K562 (cell line): ENCODE results near the gene ANKRD33. TPM values are rescaled to one million over a fixed set of nuclear protein-coding genes. Genes with fewer than 3 reads are reported as not detected.

Experiments used
- ATAC-seq: fragments of 200-7000 bp; cut with Tn5 transposase; 3 replicates; pipeline ENCODE4 v1.9.1; 2020; ENCODE audit warnings: moderate library complexity
- BruUV-seq: library from RNA; stranded (reverse); fragments of 400-500 nt; replicated peaks from 2 replicates; lab custom pipeline; 2021; lab: Mats Ljungman, UMichigan
- CTCF ChIA-PET: fragments of 300-600 bp; formaldehyde crosslinking; extraction: SDS; loops from one replicate; lab custom pipeline; 2021; ENCODE audit warnings: low intra/inter-chr PET ratio; lab: Yijun Ruan, JAX
- POLR2A ChIA-PET: fragments of 300-600, 350-650 bp; sonication (Branson Sonifier 250); formaldehyde crosslinking; extraction: SDS; loops from one replicate; lab custom pipeline; 2021; ENCODE audit warnings: antibody characterized with exemption, inconsistent platforms; lab: Yijun Ruan, JAX
- DNase-seq, 4 experiments: peaks; one replicate each; pipeline versions ENCODE4 v3.0.0 to v3.0.0-alpha.2; 2011 to 2018; ENCODE audit warnings: low spot score in 3 of 4, mixed read lengths in 3 of 4; ENCODE audit errors: extremely low read depth in 1 of 4
- FAIRE-seq: peaks from 2 replicates; lab custom pipeline; 2011; peaks lifted over from hg19 to GRCh38; lab: Jason Lieb, UNC
- H2AFZ ChIP-seq: 2 replicates; pipeline ENCODE4 v1.6.0; 2011; ENCODE audit warnings: low read depth, low read length, control low read depth, inconsistent platforms
- H3K27ac ChIP-seq: fragments of 200-600 bp; 3 replicates; pipeline ENCODE4 v1.8.0; 2011; ENCODE audit warnings: low read depth, mild to moderate bottlenecking, control low read depth, inconsistent platforms, low read length, moderate library complexity, mixed read lengths; ENCODE audit errors: extremely low read depth
- H3K27me3 ChIP-seq, 2 experiments: fragments of 300-600 bp in 1 of 2; 2 replicates in 1 of 2; 3 replicates in 1 of 2; pipeline versions ENCODE4 v1.6.0 to v1.8.0; 2011; ENCODE audit warnings: inconsistent platforms in 2 of 2, low read length in 2 of 2, mild to moderate bottlenecking in 1 of 2, mixed read lengths in 1 of 2, moderate library complexity in 1 of 2; ENCODE audit not compliant: control insufficient read depth in 2 of 2, insufficient read depth in 2 of 2
- H3K36me3 ChIP-seq: fragments of 300-600 bp; 3 replicates; pipeline ENCODE4 v1.8.0; 2011; ENCODE audit warnings: mild to moderate bottlenecking, low read length, inconsistent platforms; ENCODE audit not compliant: control insufficient read depth, insufficient read depth
- H3K4me1 ChIP-seq, 2 experiments: fragments of 200-600 bp in 1 of 2; replicated peaks in 1 of 2; 2 replicates in 1 of 2; 3 replicates in 1 of 2; pipeline versions ENCODE4 v1.5.1 to v1.8.0; 2011; ENCODE audit warnings: inconsistent platforms in 2 of 2, low read length in 2 of 2, mild to moderate bottlenecking in 1 of 2, mixed read lengths in 1 of 2, moderate library complexity in 1 of 2; ENCODE audit not compliant: control insufficient read depth in 2 of 2, insufficient read depth in 2 of 2
- H3K4me2 ChIP-seq: 2 replicates; pipeline ENCODE4 v1.6.1; 2011; ENCODE audit warnings: low read length, control low read depth, inconsistent platforms, mixed read lengths; ENCODE audit not compliant: insufficient read depth
- H3K4me3 ChIP-seq: fragments of 200-600 bp; sonication (generic), shearing (Covaris generic); 2 replicates; pipeline ENCODE4 v1.5.1; 2016; ENCODE audit warnings: control low read depth, inconsistent platforms
- H3K79me2 ChIP-seq: fragments of 200-600 bp; 3 replicates; pipeline ENCODE4 v1.8.0; 2011; ENCODE audit warnings: low read length, inconsistent platforms; ENCODE audit not compliant: control insufficient read depth, insufficient read depth
- H3K9ac ChIP-seq, 2 experiments: 2 replicates each; pipeline versions ENCODE4 v1.6.0 to v1.6.1; 2011; ENCODE audit warnings: low read depth in 2 of 2, low read length in 2 of 2, control low read depth in 1 of 2, inconsistent platforms in 1 of 2, mild to moderate bottlenecking in 1 of 2, mixed read lengths in 1 of 2; ENCODE audit not compliant: insufficient read depth in 1 of 2
- H3K9me1 ChIP-seq: one replicate; pipeline ENCODE4 v1.6.0; 2011; ENCODE audit warnings: inconsistent platforms, mild to moderate bottlenecking, low read length, moderate library complexity; ENCODE audit not compliant: control insufficient read depth, insufficient read depth
- H3K9me3 ChIP-seq: replicated peaks from 2 replicates; pipeline ENCODE4 v1.5.1; 2011; ENCODE audit warnings: low read depth, low read length, inconsistent platforms; ENCODE audit not compliant: control insufficient read depth, insufficient read depth
- H4K20me1 ChIP-seq: replicated peaks from 2 replicates; pipeline ENCODE4 v1.6.1; 2011; ENCODE audit warnings: low read length, inconsistent platforms, mixed read lengths; ENCODE audit not compliant: control insufficient read depth, insufficient read depth
- CHD2 ChIP-seq: IDR thresholded peaks from 2 replicates; pipeline ENCODE4 v1.6.1; 2011; ENCODE audit warnings: low read depth, low read length
- E2F4 ChIP-seq: sonication (generic); formaldehyde crosslinking; IDR thresholded peaks from 2 replicates; pipeline ENCODE4 v1.8.0; 2022; ENCODE audit warnings: mild to moderate bottlenecking, low read depth, missing genetic modification reagents
- FOXJ3 ChIP-seq: sonication (generic); formaldehyde crosslinking; IDR thresholded peaks from 2 replicates; pipeline ENCODE4 v1.4.0; 2020; ENCODE audit warnings: mild to moderate bottlenecking, missing genetic modification reagents
- FUS ChIP-seq: fragments of 200-400 bp; formaldehyde crosslinking; optimal IDR thresholded peaks from 2 replicates; pipeline ENCODE3; 2017; ENCODE audit warnings: low read depth, low read length
- KHSRP ChIP-seq: fragments of 450-650 bp; IDR thresholded peaks from 2 replicates; pipeline ENCODE4 v1.6.1; 2017
- SRSF9 ChIP-seq: fragments of 200-400 bp; formaldehyde crosslinking; IDR thresholded peaks from 2 replicates; pipeline ENCODE4 v1.6.1; 2017; ENCODE audit warnings: low read depth, low read length, borderline replicate concordance
- ZNF133 ChIP-seq: fragments of 250-450 bp; sonication (Bioruptor Pico); IDR thresholded peaks from 2 replicates; pipeline ENCODE4 v1.4.0; 2020; ENCODE audit warnings: mild to moderate bottlenecking
- WGBS: fragments of 100-300 bp; shearing (Covaris generic); methylation state at CpG from one replicate; pipeline ENCODE4 v1.1.6; 2016; ENCODE audit warnings: low coverage, mixed read lengths; ENCODE audit not compliant: insufficient coverage; ENCODE audit errors: missing lambda C conversion rate; 5-methylcytosine and 5-hydroxymethylcytosine counted together
- in situ Hi-C: fragments of 300-500 bp; cut with MboI; formaldehyde crosslinking; loops from 4 replicates; pipeline ENCODE4 v1.15.0; 2018; ENCODE audit warnings: inconsistent platforms, mixed read lengths
- intact Hi-C: fragments of 100-400 bp; cut with micrococcal nuclease; formaldehyde crosslinking; loops from 2 replicates; pipeline ENCODE4 v1.14.2; 2022
- polyA plus RNA-seq, 8 experiments: library from polyadenylated mRNA; depleted of rRNA in 4 of 8; stranded (reverse) in 5 of 8; unstranded in 3 of 8; fragments of >200 nt; fragmentation: Nextera tagmentation in 2 of 8; fragmentation: Illumina TruSeq in 1 of 8; extraction: Ambion mirVana in 2 of 8; extraction: Trizol in 1 of 8; gene quantifications; 2 replicates each; pipeline versions ENCODE4 v1.2.1 to v1.2.3, GENCODE V29; 2011 to 2014; ENCODE audit warnings: inconsistent platforms in 1 of 8, missing spikeins in 1 of 8
- total RNA-seq, 7 experiments: library from RNA; depleted of rRNA in 6 of 7; stranded (reverse); fragments of >200 nt in 6 of 7; fragmentation: Illumina TruSeq in 2 of 7; extraction: Trizol in 2 of 7; gene quantifications; 2 replicates each; pipeline versions ENCODE4 v1.2.1 to v1.2.3, GENCODE V29; 2011 to 2021; ENCODE audit warnings: low replicate concordance in 1 of 7
- TF ChIP-seq, protein P1 (sequence below): fragments of 250-450 bp; sonication (Bioruptor Pico); IDR thresholded peaks from 2 replicates; pipeline ENCODE4 v1.8.0; 2022; ENCODE audit warnings: moderate library complexity, mild to moderate bottlenecking, inconsistent platforms
- TF ChIP-seq, protein P2 (sequence below): fragments of 250-450 bp; sonication (Bioruptor Pico); IDR thresholded peaks from 2 replicates; pipeline ENCODE4 v1.5.0; 2021

Gene ANKRD33
- total and polyA plus RNA-seq, 9 of the 15 experiments (the other 6 are each of a cell fraction or from before 2014, with no cell fraction given): 0.04 to 0.11 (median 0.07) TPM; not detected in 4

- Histone ChIP-seq H3K9me1 (no peaks in the 10 kb centered on the region), H2AFZ (no peak overlapping the region), H3K27me3 (no peaks in the 10 kb centered on the region), H3K4me3 (no peak overlapping the region), H3K9me3 (no peaks in the 10 kb centered on the region), H4K20me1 (peaks cover 8% of the 10 kb centered on the region), H3K79me2 (no peaks in the 10 kb centered on the region), H3K27ac (no peak overlapping the region), H3K4me1 (peaks cover 42% of the 10 kb centered on the region in 2 experiments), H3K36me3 (no peaks in the 10 kb centered on the region), H3K9ac (no peak overlapping the region), H3K4me2 (no peak overlapping the region)
- ATAC-seq (no peak), DNase-seq (no peak), FAIRE-seq (no peak)
- TF ChIP-seq FUS: no peak
- TF ChIP-seq, protein P1, sequence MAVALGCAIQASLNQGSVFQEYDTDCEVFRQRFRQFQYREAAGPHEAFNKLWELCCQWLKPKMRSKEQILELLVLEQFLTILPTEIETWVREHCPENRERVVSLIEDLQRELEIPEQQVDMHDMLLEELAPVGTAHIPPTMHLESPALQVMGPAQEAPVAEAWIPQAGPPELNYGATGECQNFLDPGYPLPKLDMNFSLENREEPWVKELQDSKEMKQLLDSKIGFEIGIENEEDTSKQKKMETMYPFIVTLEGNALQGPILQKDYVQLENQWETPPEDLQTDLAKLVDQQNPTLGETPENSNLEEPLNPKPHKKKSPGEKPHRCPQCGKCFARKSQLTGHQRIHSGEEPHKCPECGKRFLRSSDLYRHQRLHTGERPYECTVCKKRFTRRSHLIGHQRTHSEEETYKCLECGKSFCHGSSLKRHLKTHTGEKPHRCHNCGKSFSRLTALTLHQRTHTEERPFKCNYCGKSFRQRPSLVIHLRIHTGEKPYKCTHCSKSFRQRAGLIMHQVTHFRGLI: no peak
- TF ChIP-seq FOXJ3: no peak
- TF ChIP-seq ZNF133 (CRISPR knock-in tag): no peak
- no peak for TF ChIP-seq KHSRP
- TF ChIP-seq SRSF9: no peak
- TF ChIP-seq, protein P2, sequence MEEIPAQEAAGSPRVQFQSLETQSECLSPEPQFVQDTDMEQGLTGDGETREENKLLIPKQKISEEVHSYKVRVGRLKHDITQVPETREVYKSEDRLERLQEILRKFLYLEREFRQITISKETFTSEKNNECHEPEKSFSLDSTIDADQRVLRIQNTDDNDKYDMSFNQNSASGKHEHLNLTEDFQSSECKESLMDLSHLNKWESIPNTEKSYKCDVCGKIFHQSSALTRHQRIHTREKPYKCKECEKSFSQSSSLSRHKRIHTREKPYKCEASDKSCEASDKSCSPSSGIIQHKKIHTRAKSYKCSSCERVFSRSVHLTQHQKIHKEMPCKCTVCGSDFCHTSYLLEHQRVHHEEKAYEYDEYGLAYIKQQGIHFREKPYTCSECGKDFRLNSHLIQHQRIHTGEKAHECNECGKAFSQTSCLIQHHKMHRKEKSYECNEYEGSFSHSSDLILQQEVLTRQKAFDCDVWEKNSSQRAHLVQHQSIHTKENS (CRISPR knock-in tag): no peak
- no peak for TF ChIP-seq CHD2
- TF ChIP-seq E2F4 (CRISPR knock-in tag): no peak
- intact Hi-C loops: no loop called here
- POLR2A ChIA-PET: interaction anchor here (1.2 kb wide), 1 partner anchor 38 kb away, joined by 3 read pairs; no protein-coding TSS in a partner anchor
- CTCF ChIA-PET: no interaction called here
- BruUV-seq: no TSS peak
- in situ Hi-C loops: no loop called here
- WGBS: 44% methylated on average over 2 of the region's 2 CpGs
These were observed 34.2 kb downstream of the ANKRD33 start for GRCh38 chr12:51922146-51922545.
